HG03064 (cell line): ENCODE data around the gene ANTKMT.

Source experiments
- ATAC-seq: cut with Tn5 transposase; IDR thresholded peaks from one replicate; pipeline ENCODE4 v1.9.1; 2021; ENCODE audit warnings: low read depth; ENCODE audit not compliant: unreplicated experiment

Gene ANTKMT

DNA sequence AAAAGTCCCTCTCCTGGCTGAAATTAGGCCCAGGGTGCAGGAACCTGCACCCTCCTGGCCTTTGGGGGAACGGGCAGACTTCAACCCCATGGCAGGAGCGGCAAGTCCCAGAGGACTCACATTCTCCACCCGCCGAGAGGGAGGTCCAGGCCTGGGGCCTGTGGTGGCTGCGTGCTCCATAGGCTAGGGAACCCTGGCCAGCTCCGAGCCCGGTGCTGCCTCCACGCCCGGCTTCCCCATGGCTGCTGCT, 5.2 kb downstream of the ANTKMT start:
- no peak for ATAC-seq

DNA sequence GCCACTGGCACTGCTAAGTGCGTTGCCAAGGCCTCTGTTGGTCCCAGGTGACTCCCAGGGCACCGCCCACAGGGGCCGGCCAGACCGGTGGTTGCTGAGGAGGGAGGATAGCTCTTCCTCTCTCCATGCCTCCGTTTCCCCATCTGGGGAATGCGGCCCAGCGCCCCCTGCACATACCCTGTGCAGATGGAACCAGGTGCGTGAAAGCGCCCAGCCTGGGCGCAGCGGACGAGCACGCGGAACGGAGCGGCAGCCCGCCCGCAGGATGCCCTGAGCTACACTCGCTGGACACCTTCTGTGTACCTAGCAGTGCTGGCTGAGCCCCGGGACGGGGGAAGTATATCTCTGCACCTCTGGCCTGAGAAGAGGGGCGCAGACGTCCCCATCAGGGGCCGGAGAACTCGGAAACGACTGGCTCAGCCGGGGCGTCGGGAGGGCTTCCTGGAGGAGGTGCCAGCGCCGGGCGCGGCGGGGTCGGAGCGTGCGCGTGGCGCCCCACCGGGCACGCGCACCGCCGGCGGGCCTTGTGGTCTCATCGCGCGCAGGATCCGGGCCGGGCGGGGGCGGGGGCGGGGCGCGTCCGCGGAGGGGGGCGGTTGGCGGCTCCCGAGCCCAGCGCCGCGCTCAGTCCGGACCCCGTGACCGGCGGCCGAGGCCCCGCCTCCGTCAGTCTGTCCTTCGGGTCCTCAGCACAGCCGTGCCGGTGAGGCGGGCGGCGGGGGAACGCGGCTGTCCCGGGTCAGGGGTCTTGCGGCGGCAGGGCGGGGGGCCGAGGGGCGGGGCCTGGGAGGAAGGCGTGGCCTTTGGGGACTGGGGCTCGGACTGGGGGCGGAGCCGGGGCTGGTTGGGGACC, 5.7 kb downstream of the ANTKMT start, which contains the start of the genes CCDC78 and HAGHL:
Gene CCDC78, minus strand, starts transcription at position 6 of the 853 bp plus-strand sequence. CDS start 76 bp downstream, outside the sequence.
Gene HAGHL, plus strand, starts transcription at position 669 of the 853 bp plus-strand sequence. CDS start 404 bp downstream, outside the sequence.
- ATAC-seq = no peak

DNA sequence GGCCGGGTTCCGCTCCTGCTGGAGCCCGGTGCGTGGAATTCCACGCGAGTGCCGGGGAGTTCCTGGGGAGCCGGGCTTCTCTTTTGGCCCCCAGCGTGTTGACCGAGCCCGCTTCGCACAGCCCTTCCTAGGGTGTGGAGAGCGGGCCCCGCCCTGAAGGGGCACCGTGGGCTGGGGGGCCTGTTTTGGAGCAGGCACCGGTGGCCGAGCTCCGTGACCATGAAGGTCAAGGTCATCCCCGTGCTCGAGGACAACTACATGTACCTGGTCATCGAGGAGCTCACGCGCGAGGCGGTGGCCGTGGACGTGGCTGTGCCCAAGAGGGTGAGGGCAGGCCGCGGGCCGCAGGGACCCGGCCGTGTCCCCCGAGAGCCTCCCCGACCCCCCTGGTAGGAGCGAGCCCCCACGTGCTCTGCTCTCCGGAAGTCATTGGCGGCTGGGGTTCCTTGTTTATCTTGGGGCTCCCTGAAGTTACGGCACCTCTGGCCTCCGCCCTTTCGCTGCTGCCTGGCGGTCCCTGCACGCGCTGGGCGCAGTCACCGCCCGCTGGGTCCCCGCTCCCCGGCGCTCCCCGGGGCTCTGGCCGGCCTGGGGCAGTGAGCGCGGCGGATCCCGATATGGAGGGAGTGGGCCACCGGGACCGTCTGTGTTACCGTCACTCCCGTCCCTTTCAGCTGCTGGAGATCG, 6.5 kb downstream of the ANTKMT start:
- ATAC-seq = no peak

DNA sequence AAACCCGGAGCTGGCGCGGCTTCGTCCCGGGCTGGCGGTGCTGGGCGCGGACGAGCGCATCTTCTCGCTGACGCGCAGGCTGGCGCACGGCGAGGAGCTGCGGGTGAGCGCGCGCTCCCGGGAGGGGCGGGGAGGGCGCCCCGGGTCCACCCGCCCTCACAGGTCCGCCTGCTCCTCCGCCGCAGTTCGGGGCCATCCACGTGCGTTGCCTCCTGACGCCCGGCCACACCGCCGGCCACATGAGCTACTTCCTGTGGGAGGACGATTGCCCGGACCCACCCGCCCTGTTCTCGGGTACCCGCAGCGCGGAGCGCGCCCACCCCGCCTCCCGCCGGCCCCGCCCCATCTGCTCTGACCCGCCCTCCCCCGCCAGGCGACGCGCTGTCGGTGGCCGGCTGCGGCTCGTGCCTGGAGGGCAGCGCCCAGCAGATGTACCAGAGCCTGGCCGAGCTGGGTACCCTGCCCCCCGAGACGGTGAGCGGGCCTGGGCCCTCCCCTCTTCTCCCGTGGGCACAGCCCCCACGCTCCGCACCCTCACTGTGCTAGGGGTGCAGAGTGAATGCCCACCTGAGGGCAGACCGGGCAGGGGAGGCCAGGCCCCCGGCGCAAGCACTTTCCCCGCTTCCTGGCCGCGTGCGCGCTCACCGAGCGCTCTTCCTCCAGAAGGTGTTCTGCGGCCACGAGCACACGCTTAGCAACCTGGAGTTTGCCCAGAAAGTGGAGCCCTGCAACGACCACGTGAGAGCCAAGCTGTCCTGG, 7.4 kb downstream of the ANTKMT start:
- ATAC-seq = no peak

DNA sequence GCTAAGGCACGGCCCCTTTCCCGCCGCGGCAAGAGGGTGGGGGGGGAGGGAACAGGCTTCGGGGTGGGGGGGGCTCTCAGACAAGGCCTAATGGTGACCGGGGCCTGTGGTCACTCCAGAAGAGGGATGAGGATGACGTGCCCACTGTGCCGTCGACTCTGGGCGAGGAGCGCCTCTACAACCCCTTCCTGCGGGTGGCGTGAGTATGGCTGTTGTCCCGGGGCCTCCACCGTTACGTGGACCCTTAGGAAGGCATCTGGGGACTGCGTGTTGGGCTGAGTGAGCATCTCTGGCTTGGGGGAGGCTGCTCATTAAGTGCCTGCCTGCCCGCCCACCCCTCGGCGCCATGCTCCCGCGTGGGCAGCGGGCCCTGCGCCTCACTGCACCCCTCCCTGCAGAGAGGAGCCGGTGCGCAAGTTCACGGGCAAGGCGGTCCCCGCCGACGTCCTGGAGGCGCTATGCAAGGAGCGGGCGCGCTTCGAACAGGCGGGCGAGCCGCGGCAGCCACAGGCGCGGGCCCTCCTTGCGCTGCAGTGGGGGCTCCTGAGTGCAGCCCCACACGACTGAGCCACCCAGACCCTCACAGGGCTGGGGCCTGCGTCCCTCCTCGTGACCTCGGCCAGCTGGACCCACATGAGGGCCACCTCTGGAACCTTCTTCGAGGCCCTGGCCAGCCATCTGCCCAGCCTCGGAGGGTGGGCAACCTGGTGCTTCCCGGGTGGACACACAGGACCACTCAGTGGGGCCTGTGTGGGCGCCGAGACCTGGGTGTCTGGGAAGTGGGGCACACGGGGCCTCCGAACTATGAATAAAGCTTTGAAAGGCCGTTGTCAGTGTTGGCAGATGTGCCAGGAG, 8.2 kb downstream of the ANTKMT start:
- ATAC-seq = no peak

DNA sequence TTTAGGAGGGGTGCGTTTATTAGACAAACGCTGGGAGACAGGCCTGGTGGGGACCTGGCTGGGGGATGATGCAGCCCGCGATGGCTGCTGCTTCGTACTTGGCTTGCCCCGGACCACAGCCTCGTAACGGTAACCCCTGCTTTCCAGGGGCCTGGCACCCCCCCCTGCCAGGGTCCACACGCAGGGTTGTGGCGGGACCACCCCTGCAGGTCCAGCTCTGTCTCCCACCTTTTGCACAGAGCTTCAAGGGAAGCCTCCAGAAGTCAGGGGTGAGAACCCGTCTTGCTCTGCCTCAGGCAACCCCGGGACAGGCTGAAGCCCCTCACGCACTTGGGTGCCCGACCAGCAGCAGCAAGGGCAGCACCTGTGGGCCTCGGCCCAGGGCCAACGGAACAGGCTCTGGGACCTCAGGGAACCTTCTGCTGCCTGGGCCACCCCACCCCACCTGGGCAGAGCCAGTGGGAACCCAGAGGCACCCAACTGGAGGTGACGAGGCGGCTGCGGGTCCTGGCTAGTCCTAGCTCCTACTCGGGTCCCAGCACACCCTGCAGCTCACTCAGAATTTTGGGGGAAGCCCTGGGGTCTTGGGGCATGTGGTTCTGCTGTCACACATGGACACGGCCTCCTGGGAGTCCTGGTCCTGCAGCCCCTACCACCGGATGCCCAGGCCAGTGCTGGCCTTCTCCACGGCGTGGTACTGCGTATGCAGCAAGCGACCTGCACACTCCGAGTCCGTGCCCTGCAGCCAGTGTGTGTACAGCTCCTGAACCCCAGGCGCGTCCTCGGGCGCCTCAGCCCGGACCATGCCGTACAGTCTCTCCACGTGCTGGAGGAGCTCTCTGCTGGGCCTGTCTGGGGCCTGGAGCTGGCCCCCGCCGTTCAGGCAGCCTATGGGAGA, 9.1 kb downstream of the ANTKMT start:
- no peak for ATAC-seq

DNA sequence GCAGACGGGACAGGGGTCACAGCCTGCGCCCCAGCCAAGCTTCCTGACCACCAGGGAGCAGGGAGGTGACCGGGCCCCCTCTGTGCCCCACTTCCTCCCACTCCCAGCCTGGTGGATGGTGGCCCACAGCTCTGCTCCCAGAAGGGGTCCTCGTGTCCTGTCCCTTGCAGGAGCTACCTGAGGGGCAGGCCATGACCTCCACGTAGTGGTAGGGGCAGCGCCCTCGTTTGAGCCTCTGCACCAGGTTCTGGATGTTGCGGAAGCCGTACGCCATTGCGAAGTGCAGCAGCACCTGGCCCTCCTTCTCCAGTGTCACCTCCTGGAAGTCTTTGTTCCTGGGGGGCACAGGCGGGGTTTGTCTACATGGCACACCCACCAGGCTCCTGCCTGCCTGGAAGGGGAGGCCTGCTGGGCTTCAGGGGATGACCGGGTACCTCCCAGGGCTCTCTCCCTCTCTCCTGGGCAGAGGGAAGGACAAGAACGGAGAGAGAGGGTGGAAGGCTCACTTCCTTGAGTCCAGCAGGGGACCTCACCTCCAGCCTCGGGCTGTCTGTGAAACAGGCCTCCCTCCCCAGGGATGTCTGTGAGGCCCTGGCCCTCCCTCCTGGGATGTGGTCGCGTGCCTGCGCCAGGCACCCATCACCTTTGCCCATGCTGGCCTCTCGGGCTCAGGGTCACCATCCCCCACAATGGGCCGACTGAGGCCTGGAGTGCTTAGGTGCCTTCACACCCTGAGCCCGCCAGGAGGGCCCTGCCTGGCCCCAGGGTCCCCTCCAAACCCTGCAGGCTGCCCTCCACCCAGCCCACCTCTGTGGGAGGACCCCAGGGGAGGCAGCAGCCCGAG, 9.9 kb downstream of the ANTKMT start:
- no peak for ATAC-seq

DNA sequence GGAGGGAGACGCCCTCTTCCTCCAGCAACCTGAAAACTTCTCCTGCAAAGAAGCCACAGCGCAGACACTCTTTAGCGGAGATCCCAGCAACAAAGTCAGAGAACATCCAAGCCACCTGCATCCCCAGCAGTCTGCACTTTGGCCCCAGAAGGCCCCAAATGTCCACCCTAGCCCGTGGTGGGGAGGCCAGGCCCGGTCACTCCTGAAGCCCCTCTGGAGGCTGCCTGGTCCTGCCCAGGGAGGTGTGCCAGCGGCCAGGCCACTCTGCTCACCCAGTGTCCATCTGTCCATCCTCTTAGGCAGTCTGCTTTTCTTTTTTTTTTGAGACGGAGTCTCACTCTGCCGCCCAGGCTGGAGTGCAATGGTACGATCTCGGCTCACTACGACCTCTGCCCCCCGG, 11.4 kb downstream of the ANTKMT start:
- ATAC-seq = no peak

DNA sequence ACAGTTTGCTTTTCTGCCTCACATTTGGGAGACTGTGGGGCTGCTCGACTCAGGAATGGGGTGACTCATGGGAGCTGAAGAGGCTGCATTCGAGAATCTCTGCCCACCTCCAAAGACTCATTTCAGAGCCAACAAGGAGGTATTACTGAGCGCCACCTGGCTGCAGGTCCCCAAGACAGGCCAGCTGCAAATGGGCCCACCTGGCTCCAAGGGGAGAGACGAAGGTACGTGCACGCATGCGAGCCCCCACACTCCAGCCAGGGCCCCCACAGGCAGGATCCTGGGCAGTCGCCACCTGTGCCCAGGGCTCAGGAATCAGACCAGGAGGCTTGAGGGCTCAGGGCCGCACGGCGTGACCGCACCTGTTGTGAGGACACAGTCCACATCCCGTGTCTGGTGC, 12.0 kb downstream of the ANTKMT start:
- no peak for ATAC-seq

DNA sequence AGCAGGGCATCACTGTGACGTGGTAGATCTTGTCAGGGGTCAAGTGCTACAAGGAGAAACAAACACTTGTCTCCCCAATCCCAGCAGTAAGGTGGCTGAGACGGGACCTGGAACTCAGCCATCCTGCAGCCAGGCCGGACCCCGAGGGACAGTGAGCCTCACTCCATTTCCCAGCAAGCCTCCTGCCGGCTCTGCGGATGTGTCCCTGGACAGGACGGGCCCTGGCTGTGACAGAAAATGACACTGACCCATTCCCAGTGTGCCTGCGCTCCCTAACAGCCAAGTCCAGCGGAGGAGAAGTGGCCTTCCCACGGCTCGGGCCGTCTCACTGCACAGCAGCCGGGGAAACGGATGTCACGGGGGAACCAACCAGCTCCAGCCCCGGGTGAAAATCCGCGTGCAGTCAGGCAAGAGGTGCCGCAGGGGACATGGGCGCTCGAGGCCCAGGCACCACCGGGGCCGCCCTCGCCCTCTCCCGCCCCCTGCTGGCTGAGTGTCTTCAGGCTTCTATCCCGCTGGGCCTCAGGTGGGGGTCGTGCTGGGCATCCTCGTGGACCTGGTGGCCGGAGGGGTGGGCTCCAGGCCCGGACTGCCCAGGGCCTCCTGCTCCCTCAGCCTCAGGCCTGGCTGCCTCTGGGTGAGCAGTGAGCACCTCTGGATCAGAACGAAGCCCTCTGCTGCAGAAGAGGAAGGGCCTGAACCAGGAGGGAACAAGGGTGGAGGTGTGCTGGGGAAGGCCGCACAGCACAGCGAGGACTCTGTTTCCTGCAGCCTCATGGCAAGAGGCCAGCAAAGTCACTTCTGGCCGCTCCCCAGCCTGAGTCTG, 12.6 kb downstream of the ANTKMT start:
- ATAC-seq = no peak

DNA sequence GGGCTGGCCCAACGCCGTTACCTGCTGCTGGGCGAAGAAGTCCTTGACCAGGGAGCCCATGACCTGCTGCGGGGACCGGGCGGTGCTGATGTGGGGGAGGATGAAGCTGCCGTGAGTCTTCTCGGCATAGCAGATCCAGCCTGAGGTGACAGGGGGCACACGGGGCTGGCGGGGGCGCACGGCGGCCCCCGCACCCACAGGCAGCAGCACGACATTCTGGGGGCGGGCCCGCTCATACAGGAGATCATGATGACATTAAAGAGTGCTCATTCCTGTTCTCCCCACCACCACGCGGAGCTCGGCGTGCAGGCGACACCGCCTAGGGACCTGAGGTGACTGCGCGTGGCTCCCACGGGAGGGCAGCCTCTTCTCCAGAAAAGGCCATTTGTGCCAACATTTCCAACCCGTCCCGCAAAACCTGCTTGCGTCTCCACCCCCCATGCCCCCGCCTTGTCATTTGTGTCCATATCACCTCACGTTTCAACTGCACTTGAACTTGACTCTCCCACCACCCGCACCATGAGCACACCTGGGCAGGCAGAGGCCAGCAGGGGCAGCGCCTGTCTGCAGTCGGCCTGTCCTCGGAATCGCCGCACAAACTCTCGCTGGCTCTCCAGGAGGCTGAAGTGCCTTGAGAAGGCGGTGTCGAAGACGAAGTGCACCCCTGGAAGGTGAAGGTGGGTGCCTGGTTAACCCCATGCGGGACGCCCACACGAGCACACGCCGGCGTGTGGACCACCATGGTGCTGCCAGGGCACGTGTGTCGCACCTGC, 13.4 kb downstream of the ANTKMT start:
- no peak for ATAC-seq

DNA sequence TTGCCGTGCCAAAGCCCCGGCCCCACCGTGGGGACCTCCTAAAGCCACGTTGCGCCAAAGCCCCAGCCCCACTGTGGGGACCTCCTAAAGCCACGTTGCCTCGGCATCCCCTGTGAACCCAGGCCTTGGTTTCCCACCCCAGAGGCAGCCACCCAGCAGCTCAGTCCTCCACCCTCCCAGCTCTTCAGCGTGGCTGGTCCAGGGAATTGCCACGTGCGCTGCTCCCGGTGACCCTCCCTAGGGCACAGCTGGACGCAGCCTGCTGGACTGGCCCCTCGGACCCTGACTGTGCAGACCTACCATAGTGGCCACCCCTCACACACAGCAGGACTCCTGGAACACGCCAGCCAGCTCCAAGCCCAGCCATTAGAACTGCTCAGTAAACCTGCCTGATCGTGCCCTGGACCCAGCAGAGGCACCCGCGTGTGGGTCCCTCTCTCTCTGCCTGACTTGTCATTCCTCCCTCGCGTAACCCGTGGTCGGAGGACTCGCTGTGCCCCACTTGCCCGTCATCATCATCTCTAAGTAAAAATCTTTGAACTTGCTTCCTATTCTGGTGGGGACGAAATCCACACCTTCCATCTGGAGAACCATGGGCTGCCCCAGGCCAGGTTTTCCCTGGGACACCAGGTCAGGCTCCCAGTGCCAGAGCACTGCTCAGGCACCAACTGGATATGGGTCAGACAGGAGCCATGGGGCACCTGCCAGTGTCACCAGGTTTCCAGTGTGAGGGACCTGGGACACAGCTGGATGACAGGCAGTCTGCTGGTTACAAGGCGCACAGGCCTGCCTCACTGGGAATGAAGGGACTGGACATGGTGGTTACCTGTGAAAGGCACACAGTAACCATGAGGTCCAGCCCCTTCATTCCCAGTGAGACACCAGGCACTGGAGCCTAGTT, 14.3 kb downstream of the ANTKMT start:
- ATAC-seq = no peak

DNA sequence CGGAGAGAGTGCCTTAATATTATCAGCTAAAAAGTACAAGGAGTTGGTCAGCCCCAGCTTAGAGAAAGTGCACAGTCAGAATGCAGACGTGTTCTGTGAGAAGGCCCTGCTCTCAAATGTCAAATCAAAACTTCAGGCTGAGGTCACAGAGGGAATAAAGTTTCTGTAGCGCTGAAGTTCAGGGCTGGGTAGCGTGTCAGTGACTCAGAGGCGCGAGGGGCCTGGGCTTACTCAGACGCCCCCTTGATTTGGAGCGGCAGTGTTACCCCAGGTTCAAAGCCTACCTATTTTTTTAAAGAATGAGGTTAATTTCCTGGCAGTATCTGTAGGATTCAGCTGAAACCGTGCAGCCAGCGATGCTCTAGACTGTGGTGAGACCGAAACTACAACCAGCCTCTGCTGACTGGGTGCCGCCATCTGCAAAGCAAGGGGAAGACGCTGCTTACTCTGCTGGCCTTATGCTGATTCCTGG, 15.1 kb downstream of the ANTKMT start:
- no peak for ATAC-seq

DNA sequence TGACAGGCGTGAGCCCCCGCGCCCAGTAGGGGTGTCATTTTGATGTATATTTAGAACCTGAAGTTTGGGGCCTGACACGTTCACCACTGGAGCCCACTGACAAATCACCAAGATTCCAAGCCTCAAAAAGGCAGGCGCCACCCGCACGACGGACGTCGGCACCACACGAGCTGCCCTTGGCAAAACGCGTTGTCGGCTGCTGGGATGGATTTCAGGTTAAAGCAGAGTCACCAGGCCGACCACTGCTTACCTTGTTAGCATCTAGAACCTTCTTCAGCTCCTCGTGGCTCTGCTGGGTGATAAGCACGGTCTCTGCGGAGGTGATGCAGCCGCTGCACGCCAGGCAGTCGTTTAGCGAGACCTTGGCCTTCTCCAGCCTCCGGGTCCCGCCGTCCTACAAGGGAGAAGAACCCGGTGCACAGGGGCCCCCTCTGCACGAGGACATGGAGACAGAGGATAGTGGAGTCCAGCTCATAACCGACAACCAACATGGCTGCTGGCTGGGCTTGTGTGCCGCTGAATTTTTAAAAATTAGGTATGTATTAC, 16.1 kb downstream of the ANTKMT start:
- no peak for ATAC-seq
